HEK293 (cell line): ENCODE results near the gene STAMBP.
A peak's percentile ranks its signal among the peaks of the same experiment; 100 is the strongest.

Experiments
- CTCF ChIA-PET: fragments of 350-600 bp; formaldehyde crosslinking; extraction: SDS; loops from one replicate; lab custom pipeline; 2021; ENCODE audit warnings: antibody characterized with exemption; lab: Yijun Ruan, JAX
- POLR2A ChIA-PET: fragments of 300-600 bp; formaldehyde crosslinking; extraction: SDS; loops from one replicate; lab custom pipeline; 2020; ENCODE audit warnings: antibody characterized with exemption, inconsistent platforms; lab: Yijun Ruan, JAX
- H3K27ac ChIP-seq: fragments of 200-500 bp; sonication (Bioruptor generic); 2 replicates; pipeline ENCODE4 v1.5.1; 2014; ENCODE audit warnings: low read depth, low read length, control low read depth, inconsistent platforms; ENCODE audit errors: extremely low read depth
- H3K36me3 ChIP-seq, 2 experiments: fragments of 200-500 bp in 1 of 2; sonication (Bioruptor generic) in 1 of 2; 1 replicate in 1 of 2; 2 replicates in 1 of 2; pipeline ENCODE4 v1.5.1; 2014 to 2017; ENCODE audit warnings: inconsistent platforms in 2 of 2, low read length in 2 of 2; ENCODE audit not compliant: control insufficient read depth in 2 of 2, insufficient read depth in 1 of 2
- H3K4me1 ChIP-seq: fragments of 200-500 bp; sonication (Bioruptor generic); 2 replicates; pipeline ENCODE4 v1.5.1; 2014; ENCODE audit warnings: mild to moderate bottlenecking, low read length, inconsistent platforms; ENCODE audit not compliant: control insufficient read depth, insufficient read depth
- H3K4me3 ChIP-seq: 2 replicates; pipeline ENCODE4 v1.5.1; 2011; ENCODE audit warnings: low read depth, mild to moderate bottlenecking, control low read depth, low read length, moderate library complexity
- H3K9me3 ChIP-seq: fragments of 200-500 bp; sonication (Bioruptor generic); 2 replicates; pipeline ENCODE4 v1.5.1; 2014; ENCODE audit warnings: low read depth, low read length, inconsistent platforms; ENCODE audit not compliant: control insufficient read depth, insufficient read depth
- PRDM1 ChIP-seq: fragments of 450-650 bp; formaldehyde crosslinking; IDR thresholded peaks from 2 replicates; pipeline ENCODE4; 2016; ENCODE audit warnings: missing biosample characterization, missing genetic modification characterization
- REPIN1 ChIP-seq: fragments of 450-650 bp; formaldehyde crosslinking; IDR thresholded peaks from 2 replicates; pipeline ENCODE4 v1.5.1; 2017; ENCODE audit warnings: missing biosample characterization, missing genetic modification characterization, low read depth
- ZBTB17 ChIP-seq: fragments of 450-650 bp; formaldehyde crosslinking; IDR thresholded peaks from 2 replicates; pipeline ENCODE4 v1.5.1; 2016; ENCODE audit warnings: missing biosample characterization, missing genetic modification characterization
- ZBTB20 ChIP-seq: fragments of 450-650 bp; formaldehyde crosslinking; IDR thresholded peaks from 2 replicates; pipeline ENCODE4 v1.5.1; 2016; ENCODE audit warnings: missing biosample characterization, missing genetic modification characterization
- ZEB2 ChIP-seq: fragments of 450-650 bp; formaldehyde crosslinking; IDR thresholded peaks from 2 replicates; pipeline ENCODE4 v1.5.1; 2016; ENCODE audit warnings: missing biosample characterization, missing genetic modification characterization
- ZIC2 ChIP-seq: fragments of 450-650 bp; formaldehyde crosslinking; IDR thresholded peaks from 2 replicates; pipeline ENCODE4 v1.5.1; 2016; ENCODE audit warnings: missing biosample characterization, missing genetic modification characterization
- ZNF10 ChIP-seq: fragments of 450-650 bp; formaldehyde crosslinking; IDR thresholded peaks from 2 replicates; pipeline ENCODE4 v1.5.1; 2017; ENCODE audit warnings: missing biosample characterization, missing genetic modification characterization
- ZNF202 ChIP-seq: fragments of 450-650 bp; formaldehyde crosslinking; IDR thresholded peaks from 2 replicates; pipeline ENCODE4 v1.5.1; 2016; ENCODE audit warnings: missing biosample characterization, missing genetic modification characterization, borderline replicate concordance
- ZNF248 ChIP-seq: fragments of 450-650 bp; formaldehyde crosslinking; IDR thresholded peaks from 2 replicates; pipeline ENCODE4 v1.5.1; 2017; ENCODE audit warnings: missing biosample characterization, missing genetic modification characterization
- ZNF311 ChIP-seq: fragments of 450-650 bp; formaldehyde crosslinking; IDR thresholded peaks from 2 replicates; pipeline ENCODE4 v1.5.1; 2017; ENCODE audit warnings: missing biosample characterization, missing genetic modification characterization, borderline replicate concordance
- ZNF423 ChIP-seq: fragments of 450-650 bp; formaldehyde crosslinking; IDR thresholded peaks from 2 replicates; pipeline ENCODE4 v1.5.1; 2016; ENCODE audit warnings: missing biosample characterization, missing genetic modification characterization
- ZNF792 ChIP-seq: fragments of 450-650 bp; formaldehyde crosslinking; IDR thresholded peaks from 2 replicates; pipeline ENCODE4 v1.5.1; 2016; ENCODE audit warnings: missing biosample characterization, missing genetic modification characterization
- ZSCAN30 ChIP-seq: fragments of 450-650 bp; IDR thresholded peaks from 2 replicates; pipeline ENCODE4 v1.5.1; 2018; ENCODE audit warnings: missing biosample characterization, mild to moderate bottlenecking, missing genetic modification characterization, moderate library complexity
- ZXDB ChIP-seq: fragments of 450-650 bp; formaldehyde crosslinking; IDR thresholded peaks from 2 replicates; pipeline ENCODE4 v1.5.1; 2016; ENCODE audit warnings: missing biosample characterization, missing genetic modification characterization
- TF ChIP-seq, protein P1 (sequence below): fragments of 450-650 bp; formaldehyde crosslinking; IDR thresholded peaks from 2 replicates; pipeline ENCODE4 v1.5.1; 2016; ENCODE audit warnings: missing biosample characterization, missing genetic modification characterization, low read depth
- TF ChIP-seq, protein P2 (sequence below): fragments of 450-650 bp; formaldehyde crosslinking; IDR thresholded peaks from 2 replicates; pipeline ENCODE4 v1.5.1; 2016; ENCODE audit warnings: missing biosample characterization, missing genetic modification characterization
- TF ChIP-seq, protein P3 (sequence below): fragments of 450-650 bp; formaldehyde crosslinking; IDR thresholded peaks from 2 replicates; pipeline ENCODE4 v1.5.1; 2016; ENCODE audit warnings: missing biosample characterization, missing genetic modification characterization

STAMBP gene

DNA sequence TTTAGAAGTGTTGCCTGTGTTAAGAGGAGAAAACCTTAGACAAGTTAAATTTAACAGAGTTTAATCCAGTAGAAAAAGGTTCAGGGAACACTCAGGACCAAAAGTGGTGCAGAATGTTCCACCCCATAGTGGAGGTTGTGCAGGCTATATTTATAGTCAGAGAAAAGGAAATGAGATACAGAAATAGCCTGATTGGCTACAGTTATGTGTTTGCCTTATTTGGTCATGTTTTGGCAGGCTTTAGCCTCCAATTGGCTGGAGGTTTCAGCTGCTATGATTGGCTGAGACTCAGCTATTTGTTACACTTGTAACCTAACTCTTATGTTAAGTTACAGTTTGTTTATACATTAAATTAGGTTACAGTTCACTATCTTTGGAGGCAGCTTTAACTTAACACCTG lies 4.2 kb downstream of the STAMBP start:
- no peak overlapping the region for H3K4me3 ChIP-seq
- H3K9me3 ChIP-seq = no peaks in the 10 kb centered on the region
- peaks cover 21 to 62% of the 10 kb centered on the region in 2 experiments for H3K36me3 ChIP-seq
- ChIA-PET CTCF (interaction anchor here (0.6 to 0.9 kb wide), 2 partner anchors 11 to 185 kb away, joined by 3 to 5 read pairs; no protein-coding TSS in a partner anchor), POLR2A (interaction anchor here (0.7 kb wide), 1 partner anchor 17 kb away, joined by 3 read pairs; no protein-coding TSS in a partner anchor)
- no peak for TF ChIP-seq ZNF792 (tag by site-specific recombination)
- no peak for TF ChIP-seq ZBTB20 (tag by site-specific recombination)
- TF ChIP-seq, protein P1, sequence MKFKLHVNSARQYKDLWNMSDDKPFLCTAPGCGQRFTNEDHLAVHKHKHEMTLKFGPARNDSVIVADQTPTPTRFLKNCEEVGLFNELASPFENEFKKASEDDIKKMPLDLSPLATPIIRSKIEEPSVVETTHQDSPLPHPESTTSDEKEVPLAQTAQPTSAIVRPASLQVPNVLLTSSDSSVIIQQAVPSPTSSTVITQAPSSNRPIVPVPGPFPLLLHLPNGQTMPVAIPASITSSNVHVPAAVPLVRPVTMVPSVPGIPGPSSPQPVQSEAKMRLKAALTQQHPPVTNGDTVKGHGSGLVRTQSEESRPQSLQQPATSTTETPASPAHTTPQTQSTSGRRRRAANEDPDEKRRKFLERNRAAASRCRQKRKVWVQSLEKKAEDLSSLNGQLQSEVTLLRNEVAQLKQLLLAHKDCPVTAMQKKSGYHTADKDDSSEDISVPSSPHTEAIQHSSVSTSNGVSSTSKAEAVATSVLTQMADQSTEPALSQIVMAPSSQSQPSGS = no peak
- TF ChIP-seq REPIN1 = no peak
- TF ChIP-seq ZNF10 = no peak
- no peak for TF ChIP-seq ZEB2
- TF ChIP-seq, protein P2, sequence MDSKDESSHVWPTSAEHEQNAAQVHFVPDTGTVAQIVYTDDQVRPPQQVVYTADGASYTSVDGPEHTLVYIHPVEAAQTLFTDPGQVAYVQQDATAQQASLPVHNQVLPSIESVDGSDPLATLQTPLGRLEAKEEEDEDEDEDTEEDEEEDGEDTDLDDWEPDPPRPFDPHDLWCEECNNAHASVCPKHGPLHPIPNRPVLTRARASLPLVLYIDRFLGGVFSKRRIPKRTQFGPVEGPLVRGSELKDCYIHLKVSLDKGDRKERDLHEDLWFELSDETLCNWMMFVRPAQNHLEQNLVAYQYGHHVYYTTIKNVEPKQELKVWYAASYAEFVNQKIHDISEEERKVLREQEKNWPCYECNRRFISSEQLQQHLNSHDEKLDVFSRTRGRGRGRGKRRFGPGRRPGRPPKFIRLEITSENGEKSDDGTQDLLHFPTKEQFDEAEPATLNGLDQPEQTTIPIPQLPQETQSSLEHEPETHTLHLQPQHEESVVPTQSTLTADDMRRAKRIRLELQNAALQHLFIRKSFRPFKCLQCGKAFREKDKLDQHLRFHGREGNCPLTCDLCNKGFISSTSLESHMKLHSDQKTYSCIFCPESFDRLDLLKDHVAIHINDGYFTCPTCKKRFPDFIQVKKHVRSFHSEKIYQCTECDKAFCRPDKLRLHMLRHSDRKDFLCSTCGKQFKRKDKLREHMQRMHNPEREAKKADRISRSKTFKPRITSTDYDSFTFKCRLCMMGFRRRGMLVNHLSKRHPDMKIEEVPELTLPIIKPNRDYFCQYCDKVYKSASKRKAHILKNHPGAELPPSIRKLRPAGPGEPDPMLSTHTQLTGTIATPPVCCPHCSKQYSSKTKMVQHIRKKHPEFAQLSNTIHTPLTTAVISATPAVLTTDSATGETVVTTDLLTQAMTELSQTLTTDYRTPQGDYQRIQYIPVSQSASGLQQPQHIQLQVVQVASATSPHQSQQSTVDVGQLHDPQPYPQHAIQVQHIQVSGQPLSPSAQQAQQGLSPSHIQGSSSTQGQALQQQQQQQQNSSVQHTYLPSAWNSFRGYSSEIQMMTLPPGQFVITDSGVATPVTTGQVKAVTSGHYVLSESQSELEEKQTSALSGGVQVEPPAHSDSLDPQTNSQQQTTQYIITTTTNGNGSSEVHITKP (tag by site-specific recombination) = no peak
- H3K27ac ChIP-seq = no peak overlapping the region
- 0 out of 2 replicates have a peak, but pooled peaks cover 4% of the 10 kb centered on the region for H3K4me1 ChIP-seq

DNA sequence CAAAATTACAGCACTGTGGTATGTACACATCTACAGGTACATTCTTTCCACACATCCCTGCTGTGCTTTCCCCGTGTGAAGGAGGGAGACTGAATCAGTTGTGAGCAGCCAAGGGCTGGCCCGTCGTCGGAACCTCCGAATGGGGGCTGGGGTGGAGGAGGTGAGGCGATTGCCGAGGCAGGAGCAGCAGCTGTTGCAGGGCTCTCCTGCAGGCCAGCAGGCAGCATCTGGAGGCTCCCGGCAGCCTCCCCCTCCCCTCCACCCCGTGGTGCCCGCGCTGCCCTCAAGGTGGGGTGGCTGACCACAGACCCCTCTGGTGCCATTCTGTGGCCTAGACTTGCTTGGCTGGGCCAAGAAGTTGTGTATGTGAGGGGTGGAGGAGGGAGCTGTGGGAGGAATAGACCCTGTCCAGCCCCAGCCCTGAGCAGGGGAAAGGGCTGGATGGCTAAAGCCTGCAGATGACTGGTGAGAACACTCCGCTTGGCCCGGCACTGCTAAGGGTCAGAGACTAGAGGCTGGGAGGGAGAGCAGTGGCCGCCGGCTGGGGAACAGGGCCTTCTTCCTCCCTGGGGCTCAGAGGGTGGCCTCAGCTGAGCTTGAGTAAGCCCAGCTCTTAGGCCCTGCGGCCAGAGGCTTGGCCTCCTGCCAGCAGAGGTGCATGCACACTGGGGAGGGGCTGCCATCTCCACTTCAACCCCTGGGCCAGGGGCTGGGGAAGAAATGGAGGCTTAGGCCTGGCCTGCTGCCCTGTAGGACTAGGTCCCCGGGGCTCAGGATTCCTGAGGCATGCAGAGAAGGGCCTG lies 7.6 kb downstream of the STAMBP start:
- ChIA-PET CTCF (interaction anchor here (1.0 kb wide), 1 partner anchor 12 kb away, joined by 6 read pairs; no protein-coding TSS in a partner anchor), POLR2A (no interaction called here)
- peaks cover 27 to 79% of the 10 kb centered on the region in 2 experiments for H3K36me3 ChIP-seq
- no peak overlapping the region for H3K27ac ChIP-seq
- H3K4me1 ChIP-seq = no peaks in the 10 kb centered on the region
- H3K4me3 ChIP-seq = no peak overlapping the region
- TF ChIP-seq ZIC2 (peak; percentile 32), ZNF202 (tag by site-specific recombination) (no peak)
- H3K9me3 ChIP-seq = no peaks in the 10 kb centered on the region

DNA sequence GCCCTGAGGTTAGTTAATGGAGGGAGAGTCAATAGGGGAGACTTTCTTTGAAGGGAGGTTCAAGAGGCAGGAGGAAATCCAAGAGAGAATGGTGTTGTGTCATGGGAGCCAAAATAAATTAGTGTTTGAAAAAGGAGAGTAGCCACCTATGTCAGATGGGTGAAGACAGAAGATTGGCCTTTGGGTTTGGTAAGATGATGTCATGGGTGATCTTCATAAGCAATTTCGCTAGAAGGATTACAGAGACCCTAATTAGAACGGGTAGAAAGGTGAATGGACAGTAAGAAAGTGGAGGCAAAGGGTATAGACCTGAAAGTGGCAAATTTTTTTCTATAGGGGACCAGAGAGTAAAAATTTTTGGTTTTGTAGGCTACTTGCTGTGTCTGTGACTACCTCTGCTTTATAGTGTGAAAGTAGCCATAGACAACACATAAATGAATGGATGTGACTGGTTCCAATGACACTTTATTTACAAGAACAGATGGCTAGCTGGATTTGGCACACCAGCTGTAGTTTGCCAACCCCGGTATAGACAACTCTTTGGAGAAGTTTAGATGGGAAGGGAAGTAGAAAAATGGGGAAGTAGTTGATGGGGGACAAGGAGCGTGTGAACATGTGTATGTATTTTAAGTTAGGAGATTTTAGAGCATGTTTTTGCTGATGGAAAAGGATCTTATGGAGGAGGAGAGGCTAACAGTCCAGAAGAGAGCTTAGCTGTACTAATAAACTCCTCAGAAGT lies 9.3 kb downstream of the STAMBP start:
- ChIA-PET CTCF (interaction anchor here (0.6 to 2.9 kb wide), 3 partner anchors 11 to 135 kb away, joined by 3 to 20 read pairs (median 3); partner anchors contain the start of gene STAMBP), POLR2A (interaction anchor here (2.1 kb wide), 1 partner anchor 10 kb away, joined by 8 read pairs; the partner anchor contains the start of gene STAMBP)
- no peak for TF ChIP-seq ZNF248 (tag by site-specific recombination)
- TF ChIP-seq ZNF423 (tag by site-specific recombination) = no peak
- peak; percentile 51; the same call in 1 of the 2 replicates for TF ChIP-seq ZBTB17 (tag by site-specific recombination)
- TF ChIP-seq, protein P1 = peak; percentile 79
- TF ChIP-seq, protein P3, sequence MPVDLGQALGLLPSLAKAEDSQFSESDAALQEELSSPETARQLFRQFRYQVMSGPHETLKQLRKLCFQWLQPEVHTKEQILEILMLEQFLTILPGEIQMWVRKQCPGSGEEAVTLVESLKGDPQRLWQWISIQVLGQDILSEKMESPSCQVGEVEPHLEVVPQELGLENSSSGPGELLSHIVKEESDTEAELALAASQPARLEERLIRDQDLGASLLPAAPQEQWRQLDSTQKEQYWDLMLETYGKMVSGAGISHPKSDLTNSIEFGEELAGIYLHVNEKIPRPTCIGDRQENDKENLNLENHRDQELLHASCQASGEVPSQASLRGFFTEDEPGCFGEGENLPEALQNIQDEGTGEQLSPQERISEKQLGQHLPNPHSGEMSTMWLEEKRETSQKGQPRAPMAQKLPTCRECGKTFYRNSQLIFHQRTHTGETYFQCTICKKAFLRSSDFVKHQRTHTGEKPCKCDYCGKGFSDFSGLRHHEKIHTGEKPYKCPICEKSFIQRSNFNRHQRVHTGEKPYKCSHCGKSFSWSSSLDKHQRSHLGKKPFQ (tag by site-specific recombination) = no peak
- TF ChIP-seq ZXDB (tag by site-specific recombination) = no peak
- no peak for TF ChIP-seq ZSCAN30 (tag by site-specific recombination)
- TF ChIP-seq PRDM1 (tag by site-specific recombination) = peak; percentile 78
- no peak for TF ChIP-seq ZNF311 (tag by site-specific recombination)
- Histone ChIP-seq H3K9me3 (no peaks in the 10 kb centered on the region), H3K4me3 (no peak overlapping the region), H3K27ac (no peak overlapping the region), H3K4me1 (no peaks in the 10 kb centered on the region; the same call in 1 of the 2 replicates), H3K36me3 (peaks cover 19 to 79% of the 10 kb centered on the region in 2 experiments)
